ENCODE results near the gene PPP2R3B. TPM values are rescaled to one million over a fixed set of nuclear protein-coding genes. Genes with fewer than 3 reads are reported as not detected.

Gene PPP2R3B
- total RNA-seq, 4 donors from 2014 or later: 7.8 to 27.9 (median 11.6) TPM

DNA sequence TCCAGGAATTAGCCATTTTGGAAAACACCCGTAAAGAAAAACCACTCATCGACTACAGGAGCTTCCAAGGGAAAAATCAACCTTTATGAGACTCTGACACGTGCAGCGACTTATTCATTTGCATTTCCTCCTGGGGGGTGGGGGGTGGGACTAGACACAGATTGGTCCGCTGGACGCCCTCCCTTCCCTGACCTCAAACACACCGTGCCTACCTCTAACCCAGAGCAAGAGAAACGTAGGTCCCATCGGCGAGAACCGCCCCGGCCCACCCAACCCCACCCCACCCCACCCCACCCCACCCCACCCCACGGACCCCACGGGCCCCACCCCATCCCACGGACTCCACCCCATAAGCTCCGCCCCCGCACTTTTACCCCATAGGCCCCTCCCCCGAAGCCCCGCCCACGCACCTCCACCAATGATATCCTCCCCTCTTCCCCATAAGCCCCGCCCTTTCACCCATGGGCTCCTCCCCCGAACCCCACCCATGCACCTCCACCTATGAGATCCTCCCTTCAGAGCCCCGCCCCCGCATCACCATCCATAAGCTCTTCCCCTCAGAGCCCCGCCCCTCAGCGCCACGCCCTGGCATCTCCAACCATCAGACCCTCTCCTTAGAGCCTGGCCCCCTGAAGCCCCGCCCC is 69.2 kb downstream of the PPP2R3B start:
- intact Hi-C loops (cut with DNase I; ENCODE audit: low total_unique reads) (no loop called here), in situ Hi-C loops (cut with MboI; ENCODE audit: low pct_ligation_motif_present in 1 of 4, low pct_unique_long_range_greater_than_20kb in 1 of 4, low sequenced_read_pairs in 3 of 4) (no loop called here)
- Histone ChIP-seq H3K27me3 (no peaks in the 10 kb centered on the region), H3K36me3 (peaks cover 0 to 14% (median 4%) of the 10 kb centered on the region in 4 donors), H3K27ac (peak overlapping the region; percentile 96 to 100 (median 100)), H3K4me3 (peak overlapping the region; percentile 46 to 100 (median 85)), H3K9me3 (no peaks in the 10 kb centered on the region), H3K4me1 (peaks cover 9 to 21% (median 18%) of the 10 kb centered on the region in 4 donors)
- DNase-seq: no peak
- TF ChIP-seq POLR2AphosphoS5 (IDR thresholded peaks at IDR 0.05) (no peak), EP300 (IDR thresholded peaks at IDR 0.05; ENCODE audit: low read depth) (no peak), POLR2A (IDR thresholded peaks at IDR 0.05) (no peak)
- TF ChIP-seq, protein P1, sequence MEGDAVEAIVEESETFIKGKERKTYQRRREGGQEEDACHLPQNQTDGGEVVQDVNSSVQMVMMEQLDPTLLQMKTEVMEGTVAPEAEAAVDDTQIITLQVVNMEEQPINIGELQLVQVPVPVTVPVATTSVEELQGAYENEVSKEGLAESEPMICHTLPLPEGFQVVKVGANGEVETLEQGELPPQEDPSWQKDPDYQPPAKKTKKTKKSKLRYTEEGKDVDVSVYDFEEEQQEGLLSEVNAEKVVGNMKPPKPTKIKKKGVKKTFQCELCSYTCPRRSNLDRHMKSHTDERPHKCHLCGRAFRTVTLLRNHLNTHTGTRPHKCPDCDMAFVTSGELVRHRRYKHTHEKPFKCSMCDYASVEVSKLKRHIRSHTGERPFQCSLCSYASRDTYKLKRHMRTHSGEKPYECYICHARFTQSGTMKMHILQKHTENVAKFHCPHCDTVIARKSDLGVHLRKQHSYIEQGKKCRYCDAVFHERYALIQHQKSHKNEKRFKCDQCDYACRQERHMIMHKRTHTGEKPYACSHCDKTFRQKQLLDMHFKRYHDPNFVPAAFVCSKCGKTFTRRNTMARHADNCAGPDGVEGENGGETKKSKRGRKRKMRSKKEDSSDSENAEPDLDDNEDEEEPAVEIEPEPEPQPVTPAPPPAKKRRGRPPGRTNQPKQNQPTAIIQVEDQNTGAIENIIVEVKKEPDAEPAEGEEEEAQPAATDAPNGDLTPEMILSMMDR (IDR thresholded peaks at IDR 0.05): no peak
- WGBS, 2 donors (ENCODE audit: low coverage in 1 of 2): 56 to 86% methylated on average over 12 to 20 of the region's 28 CpGs

DNA sequence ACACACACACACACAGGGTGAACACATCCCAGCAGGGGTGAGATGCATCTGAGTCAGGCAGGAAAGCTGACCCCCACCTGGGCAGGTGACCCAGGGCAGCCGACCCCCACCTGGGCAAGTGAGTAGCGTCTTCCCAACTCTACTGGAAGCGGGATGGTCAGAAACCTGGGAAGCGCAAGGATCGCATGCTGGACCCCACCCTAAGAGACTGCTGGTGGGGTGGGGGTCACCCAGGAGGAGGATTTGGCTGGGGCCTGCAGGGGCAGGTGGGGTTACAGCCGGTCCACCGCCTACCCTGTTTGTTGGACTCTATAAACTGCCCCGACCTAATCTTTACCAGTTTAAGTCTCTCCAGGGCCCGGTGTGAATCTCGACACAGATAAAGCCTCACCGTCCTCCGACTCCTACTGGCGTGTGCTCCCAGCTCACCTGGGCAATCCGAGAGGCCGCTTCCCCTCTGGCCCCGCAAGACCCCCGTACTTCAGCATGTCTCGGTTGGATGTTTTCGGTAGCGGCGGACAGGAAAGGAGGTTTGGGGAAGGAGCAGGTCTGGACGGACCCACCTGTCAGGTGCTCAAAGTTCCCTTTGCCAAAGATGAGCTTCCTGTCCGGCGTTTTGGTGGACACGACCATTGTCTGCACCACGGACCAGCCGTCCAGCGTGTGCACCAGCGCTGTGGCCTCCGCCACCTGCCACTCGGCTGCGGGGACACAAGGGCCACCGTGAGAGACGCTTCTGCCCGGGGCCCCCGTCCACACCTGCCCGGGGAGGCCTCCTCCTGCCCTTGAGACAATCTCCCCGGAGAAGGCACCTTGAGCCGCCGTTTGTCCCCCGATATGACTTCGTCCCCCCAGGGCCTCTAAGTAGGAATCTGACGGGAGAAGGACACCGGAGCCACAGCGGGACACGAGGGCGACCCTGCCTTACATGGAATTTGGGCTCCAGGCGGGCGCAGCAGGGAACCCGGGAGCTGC is 70.1 kb downstream of the PPP2R3B start:
- Histone ChIP-seq H3K4me3 (no peak overlapping the region), H3K27me3 (no peaks in the 10 kb centered on the region), H3K36me3 (peaks cover 0 to 21% (median 4%) of the 10 kb centered on the region in 4 donors), H3K27ac (peak overlapping the region in 2 of 4 donors; percentile 99 to 100), H3K4me1 (peaks cover 9 to 20% (median 18%) of the 10 kb centered on the region in 4 donors), H3K9me3 (no peaks in the 10 kb centered on the region)
- TF ChIP-seq POLR2A (IDR thresholded peaks at IDR 0.05): no peak
- TF ChIP-seq, protein P1 (IDR thresholded peaks at IDR 0.05): no peak
- no peak for TF ChIP-seq POLR2AphosphoS5 (IDR thresholded peaks at IDR 0.05)
- no peak for TF ChIP-seq EP300 (IDR thresholded peaks at IDR 0.05; ENCODE audit: low read depth)
- DNase-seq: peak; percentile 19
- in situ Hi-C loops (cut with MboI; ENCODE audit: low pct_ligation_motif_present in 1 of 4, low pct_unique_long_range_greater_than_20kb in 1 of 4, low sequenced_read_pairs in 3 of 4) (no loop called here), intact Hi-C loops (cut with DNase I; ENCODE audit: low total_unique reads) (no loop called here)
- WGBS, 2 donors (ENCODE audit: low coverage in 1 of 2): 92 to 100% methylated on average over 11 to 50 of the region's 50 CpGs

DNA sequence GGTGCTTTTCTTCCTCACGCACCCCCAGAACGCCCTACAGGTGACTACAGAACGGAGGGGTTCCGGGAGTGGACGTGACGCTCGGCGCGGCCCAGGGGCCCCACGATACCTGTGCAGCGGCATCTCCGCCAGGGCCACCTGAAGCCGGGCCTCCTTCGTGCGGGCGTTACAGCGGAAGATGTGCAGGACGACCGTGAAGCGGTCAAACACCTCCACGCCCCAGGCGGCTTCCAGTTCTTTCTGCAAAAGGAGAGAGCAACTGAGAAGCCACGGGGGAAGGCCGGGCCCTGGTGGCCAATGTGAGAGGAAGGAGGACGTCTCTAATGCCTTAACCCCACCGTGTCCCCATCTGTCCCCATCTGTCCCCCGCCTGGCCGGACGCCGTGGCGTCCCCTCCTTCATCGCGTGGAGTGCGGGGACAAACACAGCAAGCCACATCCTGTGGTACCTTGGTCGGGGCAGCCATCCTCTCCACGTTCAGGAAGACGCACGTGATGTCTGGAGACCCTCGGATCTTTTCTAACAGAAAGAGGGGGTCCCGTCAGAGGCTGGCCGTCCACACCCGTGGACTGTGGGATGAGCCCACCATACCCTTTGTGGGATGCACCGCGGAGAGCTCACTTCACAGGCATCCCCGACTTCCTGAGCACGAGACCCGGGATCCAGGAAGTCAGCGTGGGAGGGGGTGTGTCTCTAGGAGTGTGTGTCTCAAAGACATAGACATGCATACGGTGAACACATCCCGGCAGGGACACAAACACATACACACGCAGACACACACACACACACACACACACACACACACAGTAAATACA is 71.7 kb downstream of the PPP2R3B start:
- peaks cover 0 to 11% (median 7%) of the 10 kb centered on the region in 4 donors for H3K4me1 ChIP-seq
- peaks cover 0 to 33% (median 10%) of the 10 kb centered on the region in 4 donors for H3K36me3 ChIP-seq
- in situ Hi-C loops (cut with MboI; ENCODE audit: low pct_ligation_motif_present in 1 of 4, low pct_unique_long_range_greater_than_20kb in 1 of 4, low sequenced_read_pairs in 3 of 4) (no loop called here), intact Hi-C loops (cut with DNase I; ENCODE audit: low total_unique reads) (no loop called here)
- no peaks in the 10 kb centered on the region for H3K27me3 ChIP-seq
- no peak for DNase-seq
- TF ChIP-seq EP300 (IDR thresholded peaks at IDR 0.05; ENCODE audit: low read depth) (no peak), POLR2AphosphoS5 (IDR thresholded peaks at IDR 0.05) (no peak), POLR2A (IDR thresholded peaks at IDR 0.05) (no peak)
- TF ChIP-seq, protein P1 (IDR thresholded peaks at IDR 0.05): no peak
- no peak overlapping the region for H3K4me3 ChIP-seq
- 94% methylated on average over 51 of the region's 51 CpGs; no CpG with 5 or more reads in 1 of the 2 donors for WGBS, 2 donors (ENCODE audit: low coverage in 1 of 2)
- H3K9me3 ChIP-seq: no peaks in the 10 kb centered on the region
- H3K27ac ChIP-seq: no peak overlapping the region
